HG03159 (cell line): ENCODE measurements around the gene GDE1.
"Not testable (repeated sequence)": the region's sequence is repeated elsewhere in the genome, so short reads cannot be mapped to it uniquely, and the experiment has no call there.

Source experiments
- ATAC-seq: cut with Tn5 transposase; IDR thresholded peaks from one replicate; pipeline ENCODE4 v1.9.1; 2021; ENCODE audit warnings: mild to moderate bottlenecking, moderate library complexity; ENCODE audit not compliant: unreplicated experiment

GDE1 gene

GRCh38 chr16:19521471-19522396 is at the start of gene GDE1:
Gene GDE1 (minus strand): TSS chr16:19522098. CDS start chr16:19521964, 134 bp downstream.
- ATAC-seq, result peak; percentile 69

GRCh38 chr16:19567560-19567959 is 45.7 kb upstream of the GDE1 start:
- ATAC-seq, result no peak

GRCh38 chr16:19566362-19566761 is 44.5 kb upstream of the GDE1 start:
- no peak for ATAC-seq

GRCh38 chr16:19563377-19563776 is 41.5 kb upstream of the GDE1 start:
- ATAC-seq, result no peak

GRCh38 chr16:19560078-19560477 is 38.2 kb upstream of the GDE1 start:
- no peak for ATAC-seq

- ATAC-seq, result no peak
Measured at GRCh38 chr16:19559242-19559910, 37.5 kb upstream of the GDE1 start.

- ATAC-seq, result no peak
Measured at GRCh38 chr16:19555938-19556771, 34.3 kb upstream of the GDE1 start.

GRCh38 chr16:19555186-19555937 is 33.5 kb upstream of the GDE1 start, which contains the start of gene VPS35L:
Gene VPS35L (plus strand): TSS chr16:19555703. CDS start chr16:19555730, 27 bp downstream.
- ATAC-seq, result peak; percentile 93

GRCh38 chr16:19549673-19550072 is 27.8 kb upstream of the GDE1 start:
- ATAC-seq, result no peak

- ATAC-seq, result no peak
Measured at GRCh38 chr16:19548144-19548543, 26.2 kb upstream of the GDE1 start.

GRCh38 chr16:19543278-19543996 is 21.5 kb upstream of the GDE1 start:
- ATAC-seq, result not testable (repeated sequence)

- ATAC-seq, result no peak
Measured at GRCh38 chr16:19542138-19542821, 20.4 kb upstream of the GDE1 start.

GRCh38 chr16:19540241-19540970 is 18.5 kb upstream of the GDE1 start:
- no peak for ATAC-seq

- no peak for ATAC-seq
Measured at GRCh38 chr16:19532601-19533000, 10.7 kb upstream of the GDE1 start.

- ATAC-seq, result no peak
Measured at GRCh38 chr16:19528666-19529065, 6.8 kb upstream of the GDE1 start.

- no peak for ATAC-seq
Measured at GRCh38 chr16:19527161-19527560, 5.3 kb upstream of the GDE1 start.

GRCh38 chr16:19525385-19525723 is 3.5 kb upstream of the GDE1 start:
- no peak for ATAC-seq

GRCh38 chr16:19524616-19525384 is 2.9 kb upstream of the GDE1 start:
- ATAC-seq, result no peak
